HEK293T (cell line): ENCODE results near the gene MAD2L1BP.
"Not testable (repeated sequence)": the region's sequence is repeated elsewhere in the genome, so short reads cannot be mapped to it uniquely, and the experiment has no call there.

Experiments used
- CTBP1 ChIP-seq: fragments of 450-650 bp; IDR thresholded peaks from 2 replicates; pipeline ENCODE4 v1.6.1; 2016; ENCODE audit warnings: borderline replicate concordance
- FOXK2 ChIP-seq: fragments of 450-650 bp; IDR thresholded peaks from 2 replicates; pipeline ENCODE4 v1.6.1; 2016; ENCODE audit warnings: mild to moderate bottlenecking
- FOXM1 ChIP-seq: fragments of 450-650 bp; IDR thresholded peaks from 2 replicates; pipeline ENCODE4 v1.6.1; 2017; ENCODE audit warnings: mild to moderate bottlenecking, borderline replicate concordance
- NFRKB ChIP-seq: fragments of 450-650 bp; IDR thresholded peaks from 2 replicates; pipeline ENCODE4 v1.6.1; 2016; ENCODE audit warnings: mild to moderate bottlenecking, moderate library complexity
- PKNOX1 ChIP-seq: fragments of 450-650 bp; IDR thresholded peaks from 2 replicates; pipeline ENCODE4 v1.6.1; 2016
- SUZ12 ChIP-seq: fragments of 450-650 bp; IDR thresholded peaks from 2 replicates; pipeline ENCODE4 v1.6.1; 2016; ENCODE audit warnings: mild to moderate bottlenecking
- ZNF384 ChIP-seq: fragments of 450-650 bp; IDR thresholded peaks from 2 replicates; pipeline ENCODE4 v1.6.1; 2016

GRCh38 chr6:43662948-43663347 lies 27.3 kb downstream of the MAD2L1BP start:
- not testable (repeated sequence) for TF ChIP-seq CTBP1, ZNF384, FOXK2, SUZ12, NFRKB, FOXM1, PKNOX1
